ENCODE data around the gene PKD1.
"Not testable (repeated sequence)": the region's sequence is repeated elsewhere in the genome, so short reads cannot be mapped to it uniquely, and the experiment has no call there.

Gene PKD1

DNA sequence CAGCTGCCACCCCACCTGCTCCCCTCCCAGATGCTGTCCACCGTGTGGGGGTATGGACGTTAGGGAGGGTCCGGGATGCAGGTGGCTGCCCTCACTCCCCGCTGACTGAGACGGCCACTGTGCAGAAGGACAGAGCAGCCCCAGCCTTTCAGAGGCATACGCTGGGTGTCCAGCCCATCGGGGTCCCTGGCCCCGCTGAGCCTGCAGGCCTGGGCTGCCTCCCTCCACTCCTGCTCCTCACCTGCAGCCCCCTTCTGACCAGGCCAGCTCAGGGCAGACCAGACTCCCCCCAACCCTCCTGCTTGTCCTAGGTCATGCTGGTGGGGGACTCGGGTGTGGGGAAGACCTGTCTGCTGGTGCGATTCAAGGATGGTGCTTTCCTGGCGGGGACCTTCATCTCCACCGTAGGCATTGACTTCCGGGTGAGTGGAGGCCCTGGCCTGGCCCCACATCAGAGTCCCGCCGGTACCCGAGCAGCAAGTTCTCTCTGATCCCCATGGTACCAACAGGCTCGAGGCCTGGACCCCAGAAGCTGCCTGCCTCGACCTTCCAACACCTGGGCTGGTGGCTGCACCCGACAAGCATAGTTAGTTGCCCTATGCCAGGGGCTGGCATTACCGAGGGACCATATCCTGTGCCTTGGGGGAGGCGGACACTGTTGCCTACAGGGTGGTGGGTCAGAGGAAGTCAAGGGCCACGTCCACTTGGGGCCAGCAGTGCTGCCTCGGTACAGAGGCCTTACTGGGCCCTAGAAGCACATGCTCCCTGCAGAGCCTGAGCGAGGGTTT lies 14.1 kb upstream of the PKD1 start:
- FAIRE-seq, result no peak

DNA sequence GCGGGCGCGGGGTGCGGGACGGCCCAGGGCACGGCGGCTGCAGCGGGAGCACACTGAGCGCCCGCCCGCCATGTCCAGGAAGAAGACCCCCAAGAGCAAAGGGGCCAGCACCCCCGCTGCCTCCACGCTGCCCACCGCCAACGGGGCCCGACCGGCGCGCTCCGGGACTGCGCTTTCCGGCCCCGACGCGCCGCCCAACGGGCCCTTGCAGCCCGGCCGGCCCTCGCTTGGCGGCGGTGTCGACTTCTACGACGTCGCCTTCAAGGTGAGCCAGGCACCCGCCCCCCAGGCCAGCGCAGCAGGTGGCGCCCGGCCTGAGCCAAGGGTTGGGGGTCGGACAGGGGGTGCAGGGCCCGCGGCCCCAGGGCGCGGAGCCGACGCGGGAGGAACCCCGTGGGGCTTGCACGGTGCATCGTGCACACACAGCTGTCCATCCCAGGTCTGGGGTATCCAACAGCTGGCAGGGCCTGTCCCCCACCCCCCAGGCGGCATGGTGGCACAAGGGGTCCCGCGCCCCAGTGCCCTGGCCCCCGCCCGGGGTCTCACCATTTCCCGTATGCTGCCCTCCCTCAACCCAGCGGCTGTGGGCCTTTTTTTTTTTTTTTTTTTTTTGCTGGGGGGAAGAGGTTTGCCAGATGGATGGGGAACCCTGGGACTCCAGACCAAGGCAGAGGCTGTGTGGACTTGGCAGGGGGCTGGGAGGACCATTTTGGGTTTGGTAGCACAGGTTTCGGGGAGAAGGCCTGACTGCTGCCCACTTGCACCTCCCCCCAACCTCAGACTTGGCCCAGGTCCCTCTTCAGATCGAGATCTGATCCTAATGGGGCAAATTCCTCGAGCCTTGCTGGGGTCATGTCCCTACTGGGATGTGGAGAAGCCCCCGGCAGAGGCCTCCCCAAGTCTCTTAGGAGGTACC lies 13.3 kb upstream of the PKD1 start:
- no peak for FAIRE-seq

DNA sequence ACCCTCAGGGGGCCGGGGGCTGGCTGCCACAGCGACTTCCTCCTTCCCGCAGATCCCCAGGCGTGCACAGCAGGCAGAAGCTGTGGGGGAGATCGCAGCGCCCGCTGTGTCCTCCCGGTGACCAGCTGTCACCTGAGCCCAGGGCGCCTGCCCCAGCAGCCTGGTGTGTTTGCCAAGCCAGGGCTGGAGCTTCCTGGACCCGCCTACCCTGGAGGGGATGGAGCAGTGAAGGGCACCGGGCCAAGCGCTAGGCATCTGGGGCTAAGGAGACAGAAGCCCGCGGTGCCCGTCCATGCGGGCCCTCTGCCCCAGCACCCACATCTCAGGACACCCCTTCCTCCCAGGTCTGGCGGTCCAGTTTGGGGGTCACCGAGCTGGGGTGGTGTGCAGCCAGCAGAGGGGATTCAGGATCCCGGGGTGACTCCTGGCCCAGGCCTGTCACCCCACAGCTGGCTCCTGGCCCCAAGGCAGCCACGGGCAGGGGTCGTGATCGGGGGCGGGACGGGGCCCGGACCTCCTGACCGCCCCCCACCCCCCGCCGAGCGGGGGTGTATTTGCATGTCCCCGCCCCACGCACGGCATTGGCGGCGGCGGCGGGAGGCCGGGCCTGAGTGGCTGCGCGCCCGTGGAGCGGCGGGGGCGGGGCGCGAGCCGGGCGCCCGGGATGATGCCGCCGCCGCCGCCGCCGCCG lies 12.4 kb upstream of the PKD1 start, which contains the start of gene RAB26:
TSS of gene RAB26 (plus strand) at position 645 of the 691 bp plus-strand sequence. CDS start 159 bp downstream, outside the sequence.
- no peak for FAIRE-seq

DNA sequence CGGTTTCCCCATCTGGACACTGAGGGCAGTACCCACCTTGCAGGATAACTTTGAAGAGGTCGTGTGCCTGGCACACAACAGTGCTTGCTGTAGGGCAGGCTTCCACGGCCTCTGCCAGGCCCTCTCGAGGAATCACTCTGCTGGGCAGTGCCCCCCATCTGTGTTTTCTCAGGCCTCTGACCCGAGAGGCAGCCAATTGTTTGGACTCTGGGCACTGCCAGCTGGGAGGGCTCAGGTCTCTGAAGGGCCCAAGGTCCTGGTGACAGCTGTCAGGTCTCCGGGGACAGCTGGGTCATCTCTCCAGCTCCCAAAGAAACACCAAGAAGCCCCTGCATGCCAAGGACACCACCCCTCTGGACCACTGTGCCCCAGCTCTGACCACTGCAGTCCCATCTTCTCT lies 11.7 kb upstream of the PKD1 start:
- no peak for FAIRE-seq

DNA sequence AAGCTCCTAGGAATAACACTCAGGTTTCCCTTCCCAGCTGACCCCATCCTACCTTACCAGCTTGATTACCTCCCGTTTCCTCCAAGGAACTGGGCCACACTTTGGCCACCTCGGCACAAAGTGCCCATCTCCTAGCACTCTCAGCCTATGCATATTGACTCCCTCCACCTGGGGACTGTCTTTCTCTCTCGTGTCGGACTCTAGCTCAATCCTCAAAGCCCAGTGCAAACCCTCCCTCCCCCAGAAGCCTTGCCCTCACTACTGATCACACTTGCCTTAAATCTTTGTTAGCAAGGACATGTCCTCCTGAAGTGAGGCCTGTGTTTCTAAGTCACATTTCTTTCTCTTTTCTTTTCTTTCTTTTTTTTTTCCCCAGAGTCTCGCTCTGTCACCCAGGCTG lies 10.1 kb upstream of the PKD1 start:
- FAIRE-seq, result no peak

DNA sequence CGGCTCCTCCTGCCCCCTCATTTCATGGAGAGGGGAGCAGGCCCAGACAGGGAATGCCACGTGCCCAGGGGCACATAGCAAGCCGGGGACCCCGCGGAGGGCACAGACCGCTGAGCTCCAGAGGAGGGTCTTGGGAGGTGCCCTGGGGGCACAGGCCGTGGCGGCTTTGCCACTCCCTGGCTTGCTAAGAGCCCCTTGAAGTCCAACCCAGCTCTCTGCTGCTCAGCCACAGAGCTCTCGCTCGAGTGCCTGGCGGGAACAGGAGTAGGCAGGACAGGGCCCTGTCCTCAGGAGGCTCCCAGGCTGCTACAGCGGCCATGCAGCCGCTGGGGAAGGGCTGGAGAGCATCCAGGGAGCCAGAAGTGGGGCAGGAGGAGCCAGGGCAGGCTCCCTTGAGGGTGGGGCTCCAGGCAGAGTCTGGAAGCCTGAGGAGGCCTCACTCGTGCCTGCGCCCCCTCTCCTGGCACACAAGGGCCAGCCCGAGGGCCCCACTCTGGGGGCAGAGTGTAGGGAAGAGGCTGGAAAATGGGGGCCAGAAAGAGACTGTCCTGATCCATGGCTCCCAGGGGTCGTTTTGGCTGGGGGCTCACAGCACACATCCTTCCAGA lies 8.3 kb upstream of the PKD1 start:
- no peak for FAIRE-seq

DNA sequence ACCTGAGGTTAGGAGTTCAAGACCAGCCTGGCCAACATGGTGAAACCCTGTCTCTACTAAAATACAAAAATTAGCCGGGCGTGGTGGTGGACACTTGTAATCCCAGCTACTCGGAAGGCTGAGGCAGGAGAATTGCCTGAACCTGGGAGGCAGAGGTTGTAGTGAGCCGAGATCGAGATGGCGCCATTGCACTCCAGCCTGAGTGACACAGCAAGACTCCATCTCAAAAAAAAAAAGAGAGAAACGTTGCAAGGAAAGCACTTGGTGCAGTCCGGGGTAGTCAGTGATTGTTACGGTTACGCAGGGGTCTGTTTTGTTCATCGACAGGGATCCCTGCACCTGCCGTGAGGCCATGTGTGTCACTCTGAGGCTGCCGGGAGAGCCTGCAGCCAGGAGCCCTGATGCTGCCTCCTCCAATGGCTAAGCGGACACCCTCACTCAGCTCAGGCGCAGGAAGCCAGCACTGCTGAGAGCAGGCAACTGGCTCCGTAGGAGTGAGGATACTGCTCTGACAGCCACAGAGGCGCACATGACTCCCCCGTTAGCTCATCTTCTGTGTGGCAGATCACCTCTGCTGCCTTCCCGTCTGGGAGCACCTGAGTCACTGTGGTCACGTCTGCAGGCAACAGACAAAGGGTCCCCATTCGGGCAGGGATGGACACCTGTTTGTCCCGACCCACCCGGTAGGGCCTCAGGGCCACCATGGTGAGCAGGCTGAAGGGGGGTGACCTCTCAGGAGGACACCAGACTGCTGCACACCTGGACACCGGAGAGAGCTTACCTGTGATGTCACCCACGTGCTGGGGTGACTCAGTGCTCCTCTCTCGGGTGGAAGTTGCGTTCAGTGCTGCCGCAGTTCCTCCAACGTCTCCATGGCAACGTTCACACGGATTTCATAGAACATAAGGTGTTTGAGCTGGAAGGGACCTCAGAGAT lies 7.5 kb upstream of the PKD1 start:
- peak; percentile 9 for FAIRE-seq

DNA sequence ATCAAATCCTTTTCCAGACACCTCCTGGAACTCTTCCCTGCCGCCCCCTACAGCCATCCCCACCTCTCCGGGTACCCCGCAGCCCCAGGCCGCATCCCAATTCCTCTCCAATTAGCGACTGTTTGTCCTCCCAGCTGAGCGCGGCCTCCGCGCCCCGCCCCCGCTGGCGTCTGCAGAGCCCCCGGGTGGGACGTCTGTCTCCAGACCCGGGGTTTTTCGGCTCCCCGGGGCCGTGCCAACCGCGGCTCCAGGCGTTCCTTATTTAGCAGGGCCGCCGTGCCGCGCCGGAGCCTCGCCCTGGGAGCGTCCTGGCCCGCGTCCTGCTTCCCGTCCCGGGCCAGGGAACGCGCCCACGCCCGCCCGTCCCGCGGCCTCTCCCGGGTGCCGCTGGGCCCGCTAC lies 627 bp downstream of the PKD1 start:
- not testable (repeated sequence) for FAIRE-seq

DNA sequence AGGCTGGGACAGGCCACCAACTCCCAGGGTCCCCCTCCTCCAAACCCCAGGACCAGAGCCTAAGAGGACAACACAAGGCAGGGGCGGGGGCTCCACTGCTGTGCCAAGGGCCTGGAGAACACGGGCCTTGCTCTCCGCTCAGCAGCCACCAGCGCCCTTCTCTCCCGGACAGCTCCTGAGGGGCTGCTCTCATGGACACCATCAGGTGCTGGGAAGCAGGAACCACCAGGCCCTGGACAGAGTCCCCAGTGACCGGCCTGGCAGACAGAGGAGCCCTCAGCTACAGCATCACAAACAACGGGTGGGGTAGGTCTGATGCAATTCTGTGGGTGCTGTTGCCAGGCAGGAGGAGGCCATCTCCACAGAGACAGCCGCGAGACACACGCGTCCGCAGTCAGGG lies 1.9 kb downstream of the PKD1 start:
- FAIRE-seq, result not testable (repeated sequence)

DNA sequence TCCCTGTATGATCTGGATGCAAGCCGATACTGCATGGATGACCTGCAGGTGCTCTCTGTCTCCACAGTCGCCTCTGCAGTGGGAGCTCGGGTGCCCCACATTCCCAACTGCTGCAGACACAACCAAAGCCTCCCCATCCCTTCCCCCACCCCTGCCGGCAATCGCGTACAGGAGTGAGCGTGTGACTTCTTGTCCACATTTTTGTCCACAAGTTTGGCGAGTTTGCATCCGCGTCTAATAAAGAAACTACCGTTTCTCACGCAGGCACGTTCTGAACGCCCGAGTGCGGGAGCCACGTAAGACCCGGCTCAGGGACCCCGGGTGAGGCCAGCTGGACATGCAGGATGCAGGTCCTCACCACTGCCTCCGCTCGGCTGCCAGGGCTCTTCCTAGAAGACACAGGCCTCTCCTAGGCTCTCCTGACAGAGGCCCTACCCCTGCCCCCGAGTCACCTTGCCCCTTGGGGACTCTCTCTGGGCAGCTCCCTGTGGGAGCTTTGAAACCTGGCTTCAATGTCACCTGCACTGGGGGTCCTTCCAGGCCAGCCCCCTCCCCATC lies 5.7 kb downstream of the PKD1 start:
- not testable (repeated sequence) for FAIRE-seq

DNA sequence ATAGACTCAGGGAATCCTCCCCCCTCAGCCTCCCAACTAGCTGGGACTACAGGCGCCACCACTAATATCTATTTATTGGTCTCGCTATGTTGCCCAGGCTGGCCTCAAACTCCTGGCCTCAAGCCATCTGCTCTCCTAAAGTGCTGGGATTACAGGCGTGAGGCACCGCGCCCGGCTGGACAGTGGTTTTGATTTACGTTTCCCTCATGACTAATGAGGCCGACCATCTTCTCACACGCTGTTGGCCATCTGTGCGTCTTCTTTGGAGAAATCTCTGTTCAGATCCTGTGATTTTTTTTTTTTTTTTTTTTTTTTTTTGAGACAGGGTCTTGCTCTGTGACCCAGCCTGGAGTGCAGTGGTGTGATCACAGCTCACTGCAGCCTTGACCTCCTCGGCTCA lies 6.4 kb downstream of the PKD1 start:
- FAIRE-seq, result not testable (repeated sequence)

DNA sequence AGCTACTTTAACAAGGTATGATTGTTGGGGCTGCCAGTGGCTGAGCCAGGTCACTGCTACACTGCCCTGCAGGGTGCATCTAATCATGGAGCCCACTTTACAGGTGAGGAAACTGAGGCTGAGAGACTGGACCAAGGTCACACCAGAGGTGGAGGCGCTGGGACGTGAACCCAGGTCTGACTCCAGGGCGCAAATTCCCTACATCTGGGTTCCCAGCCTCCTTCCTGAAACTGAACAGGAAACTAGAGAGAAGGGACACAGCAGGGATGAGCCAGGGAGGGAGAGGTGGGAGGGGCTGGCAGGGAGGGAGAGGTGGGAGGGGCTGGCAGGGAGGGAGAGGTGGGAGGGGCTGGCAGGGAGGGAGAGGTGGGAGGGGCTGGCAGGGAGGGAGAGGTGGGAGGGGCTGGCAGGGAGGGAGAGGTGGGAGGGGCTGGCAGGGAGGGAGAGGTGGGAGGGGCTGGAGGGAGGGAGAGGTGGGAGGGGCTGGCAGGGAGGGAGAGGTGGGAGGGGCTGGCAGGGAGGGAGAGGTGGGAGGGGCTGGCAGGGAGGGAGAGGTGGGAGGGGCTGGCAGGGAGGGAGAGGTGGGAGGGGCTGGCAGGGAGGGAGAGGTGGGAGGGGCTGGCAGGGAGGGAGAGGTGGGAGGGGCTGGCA lies 7.9 kb downstream of the PKD1 start:
- not testable (repeated sequence) for FAIRE-seq

DNA sequence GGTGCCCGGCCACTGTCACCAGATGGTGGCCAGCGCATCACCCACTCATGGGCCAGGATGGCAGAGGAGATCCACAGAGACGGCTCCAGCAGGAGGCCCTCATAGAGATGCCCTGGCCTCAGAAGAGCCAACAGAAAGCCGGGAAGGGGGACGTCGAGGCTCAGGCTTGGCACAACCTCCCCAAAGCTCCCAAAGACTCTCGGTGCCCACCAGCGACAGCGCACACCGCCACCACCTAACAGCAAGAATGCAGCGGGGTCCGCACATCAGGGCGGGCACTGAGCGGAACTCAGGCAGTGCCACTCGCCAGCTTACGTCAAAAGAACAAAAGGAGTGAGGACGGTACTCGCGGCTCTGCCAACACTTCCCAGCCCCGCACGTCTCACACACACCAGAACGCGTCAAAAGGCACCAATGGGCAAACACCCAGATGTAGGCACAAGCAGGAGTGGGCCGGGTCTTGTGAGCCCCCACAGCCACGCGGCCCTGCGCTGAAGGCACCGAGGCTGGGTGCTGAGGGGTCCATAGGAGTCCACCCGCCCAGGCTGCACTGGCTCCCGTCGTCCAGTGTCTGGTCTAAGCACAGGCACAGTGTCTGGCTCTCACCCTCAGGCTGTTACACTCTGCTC lies 8.7 kb downstream of the PKD1 start:
- not testable (repeated sequence) for FAIRE-seq

DNA sequence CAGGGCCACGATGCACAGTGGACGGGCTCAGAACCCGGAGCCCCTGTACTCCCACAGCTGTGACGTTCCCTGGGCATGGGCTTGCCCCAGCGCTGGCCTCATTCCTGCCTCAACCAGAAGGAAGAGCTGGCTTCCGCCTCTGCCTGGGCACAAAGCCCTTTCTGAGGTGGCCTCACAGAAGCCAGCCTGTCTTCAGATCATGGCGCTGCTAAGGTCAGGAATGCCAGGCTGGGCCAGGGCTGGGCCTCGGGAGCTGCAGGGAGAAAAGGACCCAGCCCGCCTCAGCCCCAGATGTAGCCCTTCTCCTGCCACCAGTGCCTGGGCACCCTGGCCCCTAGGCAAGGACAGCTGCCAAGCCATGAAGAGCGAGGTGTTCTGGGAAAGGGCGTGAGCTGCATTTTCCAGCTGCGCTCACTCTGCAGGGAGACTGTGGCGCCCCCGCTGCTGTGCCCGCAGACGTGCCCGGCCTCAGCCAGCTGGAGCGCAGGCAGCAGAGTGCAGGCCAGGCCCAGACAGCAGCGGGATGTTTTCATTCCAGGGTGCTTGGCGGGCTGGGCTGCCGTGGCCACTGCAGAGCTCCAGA lies 9.4 kb downstream of the PKD1 start:
- FAIRE-seq, result not testable (repeated sequence)

DNA sequence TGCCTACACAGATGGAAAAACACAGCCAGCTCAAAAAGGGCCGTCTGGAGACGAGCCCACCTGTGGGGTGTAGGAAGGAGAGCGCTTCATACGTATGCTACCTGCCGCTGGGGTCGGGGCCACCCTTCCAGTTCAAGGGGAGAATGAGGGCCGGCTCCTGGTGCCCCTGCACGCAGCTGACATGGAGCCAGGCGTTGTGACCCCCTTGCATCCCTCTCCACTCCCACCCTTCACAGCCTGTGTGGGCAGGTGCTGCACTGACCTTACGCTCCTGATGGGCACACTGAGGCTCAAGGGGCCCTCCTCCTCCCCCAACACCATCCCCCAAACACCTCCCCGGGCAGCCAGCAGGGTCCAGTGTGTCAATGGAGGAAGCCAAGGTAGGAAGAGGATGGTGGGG lies 10.1 kb downstream of the PKD1 start:
- FAIRE-seq, result not testable (repeated sequence)

DNA sequence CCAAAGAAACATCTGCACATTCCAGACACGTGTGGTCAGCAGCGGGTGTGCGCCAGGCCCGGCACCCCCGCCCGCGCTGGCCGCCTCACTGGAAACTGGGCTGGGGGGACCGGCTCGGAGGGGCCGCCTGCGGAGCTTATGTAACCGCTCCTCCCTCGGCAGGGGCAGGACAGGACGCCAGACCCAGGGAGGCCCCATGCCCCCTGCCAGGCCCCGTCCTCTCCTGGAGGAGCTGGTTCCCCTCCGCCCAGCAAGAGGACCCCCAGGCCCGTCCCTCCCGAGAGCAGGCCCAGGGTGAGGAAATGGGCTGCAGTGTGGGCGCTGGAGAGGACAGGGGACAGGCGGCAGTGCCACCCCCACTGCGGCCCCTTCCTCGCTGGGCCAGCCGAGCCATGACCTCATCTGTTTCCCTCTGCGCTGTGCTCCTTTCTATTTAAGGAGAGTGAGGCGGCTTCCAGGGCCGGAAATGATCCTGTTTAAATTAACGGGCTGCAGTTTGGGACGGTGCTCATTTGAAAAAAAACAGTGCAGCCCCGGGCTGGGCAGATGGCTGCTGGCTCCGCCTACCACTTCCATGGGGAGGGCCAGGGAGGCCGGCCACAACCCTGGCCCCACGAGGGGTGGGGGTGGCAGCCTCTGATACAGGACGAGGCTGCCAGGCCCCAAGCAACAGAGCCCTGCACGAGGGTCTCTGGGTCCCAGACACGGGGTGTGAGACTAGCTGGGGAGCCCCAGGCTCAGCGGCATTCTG lies 10.8 kb downstream of the PKD1 start:
- not testable (repeated sequence) for FAIRE-seq

DNA sequence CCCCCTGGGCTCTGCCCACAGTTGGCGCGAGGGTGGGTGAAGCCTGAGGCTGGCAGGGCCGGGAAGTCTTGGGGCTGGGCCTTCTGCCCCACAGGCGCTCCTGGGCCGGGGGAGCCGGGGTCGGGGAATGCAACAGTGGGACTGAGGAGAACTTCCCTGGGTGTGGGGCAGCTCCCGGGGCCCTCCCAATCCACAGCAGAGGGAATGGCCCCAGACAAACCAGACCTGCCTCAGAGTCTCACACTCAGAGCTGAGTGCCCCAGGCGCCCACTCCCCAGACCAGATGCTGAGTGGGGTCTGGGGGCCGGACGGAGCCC lies 11.4 kb downstream of the PKD1 start:
- not testable (repeated sequence) for FAIRE-seq

DNA sequence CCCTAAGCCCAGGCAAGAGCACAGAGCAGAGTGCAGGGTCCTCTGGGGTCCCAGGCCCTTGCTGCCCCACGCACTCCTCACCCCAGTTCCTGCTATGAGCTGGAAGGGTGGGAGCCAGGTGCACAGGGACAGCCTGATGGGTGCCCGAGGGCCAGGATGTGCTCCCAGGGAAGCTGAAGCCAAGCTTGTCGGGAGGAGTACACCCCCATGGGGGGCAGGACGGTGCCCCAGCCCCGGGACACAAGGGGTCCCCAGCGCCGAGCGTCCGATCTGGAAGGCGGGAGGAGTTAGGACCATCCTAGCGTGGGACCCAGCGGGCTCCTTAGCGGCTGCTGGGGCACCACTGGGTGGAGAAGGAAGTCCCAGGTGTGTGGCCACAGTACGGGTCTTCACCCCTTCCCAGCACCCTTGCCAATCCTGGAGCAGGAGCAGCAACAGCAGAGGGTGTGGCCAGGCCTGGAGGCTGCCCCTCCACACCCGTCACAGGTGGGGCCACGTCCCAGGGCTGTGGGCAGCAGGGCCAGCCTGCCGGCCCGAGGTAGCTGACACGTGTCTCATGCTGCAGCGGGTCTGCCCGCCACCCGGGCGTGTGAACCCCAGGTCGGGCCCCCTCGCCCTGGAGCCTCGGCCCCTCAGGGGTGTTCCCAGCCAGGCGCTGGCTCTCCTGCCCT lies 11.9 kb downstream of the PKD1 start:
- not testable (repeated sequence) for FAIRE-seq
